Mesenteric fat pad (tissue), 1 donor: ENCODE results near the gene GHRL. TPM values are rescaled to one million over a fixed set of nuclear protein-coding genes. Genes with fewer than 3 reads are reported as not detected.

Experiments
- DNase-seq: peaks from one replicate; pipeline ENCODE4 v3.0.0-alpha.2; 2020; ENCODE audit warnings: low spot score
- microRNA-seq: library from miRNA; unstranded; fragments of <30 nt; microRNA quantifications from one replicate; pipeline ENCODE4 v1.2.0, GENCODE V29; 2020; ENCODE audit warnings: borderline number of aligned reads
- total RNA-seq: library from RNA; stranded (reverse); fragmentation: NEBNext Ultra II Directional; extraction: Animal tissue kit (Norgen Biotek cat#: 25700); gene quantifications from one replicate; pipeline ENCODE4 v1.2.1, GENCODE V29; 2021
- donor health status: DM: yes; HTN: yes; CAD: no.

Gene GHRL
- total RNA-seq, 1 donor from 2014 or later, result 2.1 TPM

GRCh38 chr3:10248184-10248983, 44.4 kb downstream of the GHRL start, which contains the start of gene TATDN2:
TATDN2 (plus strand) TSS chr3:10248459; CDS start chr3:10249201, 742 bp downstream.
- peak; percentile 96 for DNase-seq

DNA sequence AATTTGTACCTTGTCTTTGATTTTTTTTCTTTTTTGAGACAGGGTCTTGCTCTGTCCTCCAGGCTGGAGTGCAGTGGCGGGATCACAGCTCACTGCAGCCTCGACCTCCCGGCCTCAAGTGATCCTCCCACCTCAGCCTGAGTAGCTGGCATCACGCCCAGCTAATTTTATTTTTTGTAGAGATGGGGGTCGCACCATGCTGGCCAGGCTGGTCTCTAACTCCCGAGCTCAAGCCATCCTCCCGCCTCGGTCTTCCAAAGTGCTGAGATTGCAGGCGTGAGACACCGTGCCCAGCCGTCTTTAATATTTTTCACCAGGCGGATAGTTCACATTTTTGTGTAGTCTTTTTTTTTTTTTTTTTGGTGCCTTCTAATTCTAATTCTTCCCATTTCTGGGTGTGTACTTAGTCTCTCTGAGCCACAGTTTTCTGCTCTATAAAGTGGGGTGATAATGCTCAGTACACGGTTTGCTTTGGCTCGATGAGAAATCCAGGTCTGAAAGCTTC, 45.0 kb downstream of the GHRL start:
- no peak for DNase-seq

GRCh38 chr3:10245081-10245712, 47.5 kb downstream of the GHRL start:
- DNase-seq, result no peak

GRCh38 chr3:10244009-10244408, 48.7 kb downstream of the GHRL start:
- DNase-seq, result no peak

GRCh38 chr3:10242182-10243065, 50.3 kb downstream of the GHRL start:
- DNase-seq, result no peak

DNA sequence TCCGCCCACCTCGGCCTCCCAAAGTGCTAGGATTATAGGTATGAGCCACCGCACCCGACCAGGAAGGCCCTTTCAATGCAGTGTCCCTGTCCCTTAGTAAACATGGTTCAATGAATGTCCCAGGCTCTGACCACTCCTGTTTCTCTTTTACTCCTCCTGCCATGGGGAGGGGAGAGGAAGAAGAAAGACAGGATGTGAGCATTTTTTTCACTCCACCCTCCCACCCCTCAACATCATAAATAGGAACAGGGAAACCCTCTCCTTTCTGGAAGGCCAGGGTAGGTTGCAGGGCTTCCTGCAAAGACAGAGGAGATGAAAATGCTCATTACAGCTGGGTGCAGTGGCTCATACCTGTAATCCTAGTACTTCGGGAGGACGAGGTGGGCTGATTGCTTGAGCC, 51.9 kb downstream of the GHRL start:
- DNase-seq, result no peak

GRCh38 chr3:10238345-10239183, 54.2 kb downstream of the GHRL start:
- no peak for DNase-seq

Small RNAs within 50 kb of the gene (microRNA-seq; reads per million reads assigned to microRNA genes)
- gene MIR378B, result not detected

Other genes starting within 250 kb of the GHRL start
- not detected for gene FANCD2OS, start 184.7 kb downstream of the GHRL start, total RNA-seq
- 111 TPM for gene BRK1, start 177.3 kb downstream of the GHRL start, total RNA-seq
- 34.3 TPM for gene VHL, start 151.2 kb downstream of the GHRL start, total RNA-seq
- gene IRAK2, start 128.0 kb downstream of the GHRL start, total RNA-seq, result 4.7 TPM
- 34.7 TPM for gene TATDN2, start 44.5 kb downstream of the GHRL start, total RNA-seq
- 98.5 TPM for gene SEC13, start 28.2 kb upstream of the GHRL start, total RNA-seq
- 0.16 TPM for gene ATP2B2, start 212.6 kb upstream of the GHRL start, total RNA-seq